ENCODE results near the gene FILIP1. TPM values are rescaled to one million over a fixed set of nuclear protein-coding genes. Genes with fewer than 3 reads are reported as not detected.
A peak's percentile ranks its signal among the peaks of the same experiment; 100 is the strongest.

The FILIP1 gene
- total and polyA plus RNA-seq, 2 donors = 25.5 to 43.7 TPM

DNA sequence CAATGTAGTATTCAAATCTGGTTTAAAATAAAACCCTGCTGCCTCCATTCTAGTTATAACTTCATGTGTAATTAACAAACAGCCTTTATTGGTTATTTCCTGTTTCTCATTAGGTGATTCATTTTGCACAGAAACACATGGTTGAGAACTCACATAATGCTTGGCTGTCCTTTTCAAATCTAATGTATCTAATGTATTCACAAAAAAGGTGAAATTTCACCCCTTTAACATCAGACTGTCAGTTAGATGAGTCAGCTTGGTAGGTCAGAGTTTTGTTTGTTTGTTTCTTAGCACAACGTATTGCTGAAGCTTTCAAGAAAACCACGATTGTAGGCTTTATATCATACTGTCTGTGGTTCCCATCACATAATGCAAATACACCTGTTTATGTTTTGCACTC is 130.3 kb downstream of the FILIP1 start:
- Histone ChIP-seq H3K27ac (ENCODE audit: low read depth) (no peak overlapping the region), H3K4me1 (ENCODE audit: insufficient read depth) (no peaks in the 10 kb centered on the region), H3K4me3 (ENCODE audit: low read depth, low read length) (no peak overlapping the region), H3K36me3 (ENCODE audit: insufficient read depth) (peaks cover 1% of the 10 kb centered on the region)
- no peak for DNase-seq (ENCODE audit: extremely low spot score)
- WGBS = 65% methylated on average over 2 of the region's 2 CpGs

DNA sequence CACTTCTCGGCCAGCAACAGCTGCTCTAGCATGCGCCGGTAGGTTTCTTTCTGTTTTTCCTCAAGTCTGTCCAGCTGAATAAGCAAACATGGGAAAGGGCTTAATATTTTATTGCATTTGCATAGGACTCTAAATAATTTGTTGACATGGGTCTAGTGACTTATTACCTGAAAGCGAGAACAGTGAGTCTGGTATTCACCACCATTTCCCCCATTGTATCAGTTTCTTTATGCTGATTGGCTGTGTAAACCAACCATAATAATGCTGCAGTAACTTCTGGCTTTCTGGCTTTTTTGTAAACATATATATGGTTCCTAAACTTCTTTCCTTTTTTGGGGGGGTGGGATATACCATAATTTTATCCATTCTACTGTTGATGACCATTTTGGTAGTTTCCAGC is 140.0 kb downstream of the FILIP1 start:
- no peaks in the 10 kb centered on the region for H3K36me3 ChIP-seq (ENCODE audit: insufficient read depth)
- 79% methylated on average over 4 of the region's 4 CpGs for WGBS
- DNase-seq (ENCODE audit: extremely low spot score) = no peak
- no peak overlapping the region for H3K4me3 ChIP-seq (ENCODE audit: low read depth, low read length)
- H3K27ac ChIP-seq (ENCODE audit: low read depth) = no peak overlapping the region
- no peaks in the 10 kb centered on the region for H3K4me1 ChIP-seq (ENCODE audit: insufficient read depth)

DNA sequence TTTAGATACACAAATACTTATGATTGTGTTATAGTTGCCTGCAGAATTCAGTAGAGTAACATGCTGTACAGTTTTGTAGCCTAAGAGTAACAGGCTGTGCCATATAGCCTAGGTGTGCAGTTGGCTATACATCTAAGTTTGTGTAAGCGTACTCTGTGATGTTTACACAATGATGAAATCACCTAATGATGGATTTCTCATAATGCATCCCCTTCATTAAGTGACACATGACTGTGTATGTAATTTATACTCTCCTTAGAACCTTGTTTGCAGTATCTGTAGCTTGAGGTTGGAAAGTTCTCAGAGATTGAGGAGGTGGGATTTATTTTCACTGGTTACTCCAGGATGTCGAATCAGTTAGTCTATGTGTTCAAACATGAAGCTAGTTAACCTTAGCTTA is 142.0 kb downstream of the FILIP1 start:
- WGBS = 75% methylated on average over 2 of the region's 2 CpGs
- DNase-seq (ENCODE audit: extremely low spot score) = no peak
- Histone ChIP-seq H3K4me1 (ENCODE audit: insufficient read depth) (no peaks in the 10 kb centered on the region), H3K4me3 (ENCODE audit: low read depth, low read length) (no peak overlapping the region), H3K27ac (ENCODE audit: low read depth) (no peak overlapping the region), H3K36me3 (ENCODE audit: insufficient read depth) (no peaks in the 10 kb centered on the region)

DNA sequence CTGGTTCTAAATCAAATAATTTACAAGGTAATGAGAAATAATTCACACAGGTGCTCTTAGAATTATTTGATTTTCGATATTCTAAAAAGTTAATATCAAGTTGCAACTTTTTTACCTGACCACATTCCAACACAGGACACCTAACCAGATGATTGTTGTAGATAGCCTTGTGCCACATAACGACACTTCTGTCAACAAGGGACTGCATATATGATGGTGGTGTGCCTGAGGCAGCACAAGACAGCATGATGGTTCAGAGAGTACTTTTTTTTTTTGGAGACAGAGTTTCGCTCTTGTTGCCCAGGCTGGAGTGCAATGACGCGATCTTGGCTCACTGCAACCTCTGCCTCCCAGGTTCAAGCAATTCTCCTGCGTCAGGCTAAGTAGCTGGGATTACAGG is 142.8 kb downstream of the FILIP1 start:
- no peak for DNase-seq (ENCODE audit: extremely low spot score)
- H3K4me1 ChIP-seq (ENCODE audit: insufficient read depth) = no peaks in the 10 kb centered on the region
- no peak overlapping the region for H3K27ac ChIP-seq (ENCODE audit: low read depth)
- no peak overlapping the region for H3K4me3 ChIP-seq (ENCODE audit: low read depth, low read length)
- 82% methylated on average over 6 of the region's 6 CpGs for WGBS
- no peaks in the 10 kb centered on the region for H3K36me3 ChIP-seq (ENCODE audit: insufficient read depth)

DNA sequence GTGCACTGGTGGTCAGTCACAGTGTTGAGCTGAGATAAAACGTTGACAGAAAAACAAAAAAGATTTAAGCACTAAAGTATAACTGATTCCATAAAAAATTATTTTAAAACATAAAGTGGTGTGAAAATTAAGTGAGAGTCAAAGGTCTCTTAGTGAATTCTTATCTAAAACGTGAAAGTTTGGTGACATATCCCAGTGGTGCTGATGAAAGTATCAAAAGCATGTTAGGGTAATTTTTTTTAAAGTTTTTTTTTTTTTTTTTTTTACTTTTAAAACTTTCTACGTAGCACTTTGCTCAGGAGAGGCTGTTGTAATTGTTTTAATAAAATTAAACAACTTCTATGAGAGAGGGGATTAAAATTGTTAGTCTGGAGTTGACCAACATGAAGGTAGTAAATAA is 143.4 kb downstream of the FILIP1 start:
- H3K36me3 ChIP-seq (ENCODE audit: insufficient read depth) = no peaks in the 10 kb centered on the region
- H3K4me1 ChIP-seq (ENCODE audit: insufficient read depth) = no peaks in the 10 kb centered on the region
- DNase-seq (ENCODE audit: extremely low spot score) = no peak
- no peak overlapping the region for H3K4me3 ChIP-seq (ENCODE audit: low read depth, low read length)
- WGBS = 28% methylated on average over 3 of the region's 3 CpGs
- H3K27ac ChIP-seq (ENCODE audit: low read depth) = no peak overlapping the region

DNA sequence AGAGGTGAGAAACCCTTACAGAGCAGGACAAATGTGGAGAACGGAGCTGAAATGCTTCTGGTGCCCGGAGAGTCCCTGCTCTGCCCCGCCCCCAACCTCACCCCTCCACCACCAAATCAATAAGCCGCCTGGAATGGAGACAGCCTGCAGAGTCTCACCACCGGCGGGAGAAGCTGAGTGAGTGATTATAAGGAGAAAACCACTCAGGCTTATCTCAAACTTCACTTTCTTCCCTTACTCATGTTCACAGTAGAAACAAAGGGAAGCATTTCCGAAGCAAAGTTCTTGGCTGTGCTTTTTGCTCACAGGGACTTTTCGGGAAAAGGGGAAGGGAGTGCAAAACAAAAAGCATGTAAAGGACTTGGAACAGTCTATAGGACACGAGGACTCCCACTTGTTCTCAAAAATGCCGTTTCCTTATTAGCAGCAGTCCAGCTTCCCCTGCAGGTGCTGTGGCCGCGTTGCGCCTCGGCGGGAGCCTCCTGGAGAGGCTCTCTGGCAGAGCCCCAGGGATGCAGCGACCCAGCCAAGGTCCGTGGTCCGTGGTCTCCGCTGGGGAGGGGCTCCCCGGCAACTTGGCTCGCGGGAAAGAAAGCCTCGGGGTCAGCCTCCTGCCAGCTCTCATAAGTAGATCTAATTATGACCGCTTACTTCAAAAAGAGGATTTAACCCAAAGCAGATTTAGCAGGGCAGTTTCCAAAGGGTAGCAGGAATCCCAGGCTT is 144.2 kb downstream of the FILIP1 start:
- H3K4me3 ChIP-seq (ENCODE audit: low read depth, low read length) = peak overlapping the region; percentile 19
- 3% methylated on average over 24 of the region's 24 CpGs for WGBS
- H3K4me1 ChIP-seq (ENCODE audit: insufficient read depth) = no peaks in the 10 kb centered on the region
- no peaks in the 10 kb centered on the region for H3K36me3 ChIP-seq (ENCODE audit: insufficient read depth)
- no peak for DNase-seq (ENCODE audit: extremely low spot score)
- no peak overlapping the region for H3K27ac ChIP-seq (ENCODE audit: low read depth)

DNA sequence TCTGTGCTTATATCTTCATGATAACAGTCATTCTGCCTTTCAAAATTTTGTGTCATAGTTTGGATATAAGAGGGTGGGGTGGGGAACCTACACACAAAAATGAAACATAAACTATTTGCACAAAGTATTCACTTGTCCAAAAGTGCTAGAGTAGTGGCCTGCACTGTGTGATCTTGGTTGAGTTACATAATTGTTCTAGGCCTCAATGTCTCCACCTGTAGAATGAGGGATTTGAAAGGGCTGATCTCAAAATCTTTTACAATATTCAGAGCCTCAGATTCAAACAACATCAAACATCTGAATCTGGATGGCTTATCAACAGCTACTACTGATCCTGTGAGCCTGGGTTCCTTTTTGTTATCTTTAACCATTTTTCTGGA is 144.7 kb downstream of the FILIP1 start:
- H3K27ac ChIP-seq (ENCODE audit: low read depth) = no peak overlapping the region
- no peaks in the 10 kb centered on the region for H3K36me3 ChIP-seq (ENCODE audit: insufficient read depth)
- H3K4me1 ChIP-seq (ENCODE audit: insufficient read depth) = no peaks in the 10 kb centered on the region
- DNase-seq (ENCODE audit: extremely low spot score) = no peak
- no peak overlapping the region for H3K4me3 ChIP-seq (ENCODE audit: low read depth, low read length)

DNA sequence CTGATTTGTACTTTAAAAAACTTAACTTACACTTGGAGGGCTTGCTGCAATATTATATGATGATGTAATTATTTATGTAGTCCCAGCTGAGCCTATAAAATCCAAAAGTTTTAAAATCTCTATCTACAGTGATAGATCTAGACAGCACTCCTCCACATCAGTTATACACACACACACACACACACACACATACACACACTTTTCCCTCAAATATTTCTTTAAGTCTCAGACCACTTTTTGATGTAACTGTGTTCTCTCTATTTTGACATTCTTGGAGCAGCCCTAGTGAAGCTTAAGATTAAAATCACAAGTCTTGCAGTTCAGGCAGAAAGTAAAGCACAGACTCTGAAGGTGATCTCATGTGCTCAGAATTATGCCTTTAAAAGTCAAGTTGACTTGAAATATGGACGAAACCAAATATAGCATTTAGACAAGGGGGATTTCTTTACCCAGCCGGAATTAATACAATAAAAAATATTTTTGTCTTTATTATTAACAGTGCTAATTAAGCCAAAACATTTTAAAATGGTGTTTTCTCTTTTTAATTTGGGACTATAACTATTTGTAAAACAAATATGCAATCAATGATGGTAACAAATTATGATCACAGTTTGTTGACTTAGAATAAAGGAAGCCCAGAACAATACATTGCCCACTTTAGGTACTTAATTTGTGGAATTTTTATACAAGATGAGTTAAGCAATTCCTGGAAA is 145.5 kb downstream of the FILIP1 start:
- H3K4me1 ChIP-seq (ENCODE audit: insufficient read depth) = no peaks in the 10 kb centered on the region
- peak; percentile 57 for DNase-seq (ENCODE audit: extremely low spot score)
- H3K4me3 ChIP-seq (ENCODE audit: low read depth, low read length) = no peak overlapping the region
- H3K27ac ChIP-seq (ENCODE audit: low read depth) = no peak overlapping the region
- H3K36me3 ChIP-seq (ENCODE audit: insufficient read depth) = no peaks in the 10 kb centered on the region
- WGBS = 34% methylated on average over 2 of the region's 2 CpGs

DNA sequence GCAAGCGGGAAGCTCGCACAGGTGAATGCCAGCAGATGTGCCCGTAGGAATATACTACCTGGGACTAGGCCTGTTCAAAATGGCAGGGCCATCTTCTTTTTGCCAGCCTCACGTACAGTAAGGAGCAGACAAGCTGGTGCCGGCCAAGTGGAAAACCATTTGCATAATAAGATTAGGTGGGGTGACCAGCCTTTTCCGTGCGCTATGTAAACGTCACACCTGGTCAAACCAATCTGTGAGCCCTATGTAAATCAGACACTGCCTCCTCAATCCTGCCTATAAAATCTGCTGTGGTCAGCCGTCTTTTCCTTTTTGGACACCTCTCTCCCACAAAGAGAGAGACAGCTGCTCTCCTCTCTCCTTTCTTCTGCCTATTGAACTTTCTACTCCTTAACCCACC is 148.2 kb downstream of the FILIP1 start:
- H3K4me3 ChIP-seq (ENCODE audit: low read depth, low read length) = no peak overlapping the region
- H3K4me1 ChIP-seq (ENCODE audit: insufficient read depth) = no peaks in the 10 kb centered on the region
- no peak overlapping the region for H3K27ac ChIP-seq (ENCODE audit: low read depth)
- H3K36me3 ChIP-seq (ENCODE audit: insufficient read depth) = no peaks in the 10 kb centered on the region
- DNase-seq (ENCODE audit: extremely low spot score) = no peak
- WGBS = 89% methylated on average over 9 of the region's 9 CpGs

DNA sequence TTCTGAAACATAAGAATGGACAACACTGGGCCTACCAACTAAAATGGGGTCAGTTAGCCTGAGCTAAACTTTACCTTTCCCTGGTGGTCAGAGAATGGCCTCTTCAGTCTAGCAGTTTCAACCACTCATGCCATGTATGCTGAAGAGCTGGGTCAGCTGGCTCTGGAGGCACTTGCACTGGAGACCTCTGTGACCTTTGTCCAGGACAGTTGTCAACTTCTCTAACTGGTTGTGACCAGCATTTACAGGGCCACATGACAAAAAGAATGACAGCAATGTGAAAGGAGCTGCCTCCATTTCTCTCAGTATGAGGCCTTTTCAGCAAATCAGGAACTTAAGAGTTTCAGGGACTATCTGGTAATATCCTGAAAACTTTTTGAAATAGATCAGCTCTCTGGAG is 149.1 kb downstream of the FILIP1 start:
- no peak overlapping the region for H3K27ac ChIP-seq (ENCODE audit: low read depth)
- no peaks in the 10 kb centered on the region for H3K36me3 ChIP-seq (ENCODE audit: insufficient read depth)
- H3K4me3 ChIP-seq (ENCODE audit: low read depth, low read length) = no peak overlapping the region
- DNase-seq (ENCODE audit: extremely low spot score) = no peak
- no peaks in the 10 kb centered on the region for H3K4me1 ChIP-seq (ENCODE audit: insufficient read depth)

DNA sequence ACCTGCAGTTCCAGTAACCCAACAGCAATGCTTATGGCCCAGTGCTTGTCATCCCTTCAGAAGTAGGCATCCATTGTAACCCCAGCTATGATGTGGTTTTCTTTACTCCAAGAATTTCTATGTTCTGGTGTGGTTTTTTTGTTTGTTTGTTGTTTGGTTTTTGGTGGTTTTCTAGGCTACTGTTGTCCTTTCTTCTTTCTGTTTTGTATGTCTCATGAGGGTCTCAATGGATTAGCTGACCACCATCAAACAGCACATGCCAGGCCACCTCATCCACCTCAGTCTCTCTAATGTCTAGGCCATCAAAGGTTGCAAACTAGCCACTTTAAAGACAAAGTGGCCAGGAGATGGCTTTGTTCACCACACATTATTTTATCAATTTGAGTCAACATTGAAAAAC is 149.6 kb downstream of the FILIP1 start:
- no peak for DNase-seq (ENCODE audit: extremely low spot score)
- Histone ChIP-seq H3K4me1 (ENCODE audit: insufficient read depth) (no peaks in the 10 kb centered on the region), H3K36me3 (ENCODE audit: insufficient read depth) (no peaks in the 10 kb centered on the region), H3K27ac (ENCODE audit: low read depth) (no peak overlapping the region), H3K4me3 (ENCODE audit: low read depth, low read length) (no peak overlapping the region)

DNA sequence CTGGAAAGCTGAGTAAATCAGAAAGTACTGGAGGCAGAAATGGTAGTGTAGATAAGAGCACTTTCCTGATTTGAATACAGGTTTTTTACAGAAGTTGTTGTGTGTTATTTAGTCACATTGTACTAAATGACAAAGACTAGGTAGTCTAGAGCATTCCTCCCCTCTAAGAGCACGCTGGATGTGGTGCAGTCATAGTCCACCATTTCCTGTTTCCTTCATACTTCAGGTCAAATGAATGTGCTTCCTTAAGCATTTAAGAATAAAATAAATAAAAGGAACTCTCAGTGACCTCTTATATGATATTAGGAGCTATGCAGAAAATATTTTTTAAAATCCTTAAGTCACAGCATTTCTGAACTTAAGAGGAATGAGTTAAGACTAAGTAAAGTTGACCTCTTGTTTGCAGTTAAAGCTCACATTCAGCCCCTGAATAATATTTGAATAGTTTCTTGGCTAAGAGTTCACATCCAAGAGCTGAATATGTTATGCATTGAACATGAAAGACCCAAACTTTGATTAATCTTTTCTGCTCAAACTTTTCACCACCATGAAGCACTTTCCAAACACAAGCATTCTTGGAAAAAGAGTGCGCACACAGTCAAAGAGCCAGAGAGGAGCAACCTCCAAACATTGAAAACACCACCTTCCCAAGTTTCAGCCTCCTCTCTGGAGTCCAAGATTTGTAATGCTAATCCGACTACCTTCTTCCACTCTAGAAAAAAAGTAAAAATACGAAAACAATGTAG is 155.6 kb downstream of the FILIP1 start:
- H3K4me3 ChIP-seq (ENCODE audit: low read depth, low read length) = no peak overlapping the region
- H3K36me3 ChIP-seq (ENCODE audit: insufficient read depth) = no peaks in the 10 kb centered on the region
- DNase-seq (ENCODE audit: extremely low spot score) = no peak
- H3K27ac ChIP-seq (ENCODE audit: low read depth) = no peak overlapping the region
- WGBS = 66% methylated on average over 4 of the region's 4 CpGs
- no peaks in the 10 kb centered on the region for H3K4me1 ChIP-seq (ENCODE audit: insufficient read depth)

DNA sequence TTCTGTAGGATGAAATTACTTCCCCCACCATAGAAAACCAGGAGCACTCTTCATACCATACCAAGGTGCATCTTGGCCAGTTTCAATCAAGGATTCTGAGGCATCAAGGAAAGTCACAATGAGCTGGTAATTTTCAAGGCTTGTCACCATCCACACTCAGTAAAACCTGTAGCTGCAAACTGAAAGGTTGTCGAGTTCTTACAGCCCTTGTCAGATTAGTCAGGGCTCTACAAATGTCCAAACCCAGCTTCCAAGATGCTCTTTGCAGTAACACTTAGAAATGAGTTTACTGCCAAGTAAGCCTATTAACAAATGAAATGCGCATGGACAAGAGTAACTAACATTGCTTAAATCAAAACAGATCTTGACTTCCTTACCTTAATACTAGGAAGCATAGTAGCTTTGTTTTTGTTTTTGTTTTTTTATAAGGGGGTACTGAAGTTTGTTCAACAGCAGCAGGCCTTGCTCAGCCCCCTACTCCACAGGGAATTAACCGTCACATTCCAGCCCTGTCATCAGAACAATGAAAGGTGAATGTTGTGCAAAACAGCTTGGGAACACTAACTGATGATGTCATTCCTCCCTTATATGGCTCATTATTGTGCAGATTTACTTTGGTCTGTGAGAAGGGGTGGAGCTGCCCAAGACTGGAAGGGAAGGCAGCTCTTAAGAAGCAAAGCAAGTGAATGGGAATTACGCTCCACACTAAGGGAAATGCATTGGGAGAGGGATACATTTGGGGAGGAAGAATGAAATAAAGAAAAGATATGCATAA is 159.1 kb downstream of the FILIP1 start:
- H3K4me1 ChIP-seq (ENCODE audit: insufficient read depth) = no peaks in the 10 kb centered on the region
- no peak overlapping the region for H3K27ac ChIP-seq (ENCODE audit: low read depth)
- DNase-seq (ENCODE audit: extremely low spot score) = no peak
- WGBS = 44% methylated on average over 4 of the region's 4 CpGs
- no peaks in the 10 kb centered on the region for H3K36me3 ChIP-seq (ENCODE audit: insufficient read depth)
- H3K4me3 ChIP-seq (ENCODE audit: low read depth, low read length) = no peak overlapping the region

Data from urinary bladder (tissue), 4 donors.